K562 (cell line): ENCODE data around the gene FPGS. TPM values are rescaled to one million over a fixed set of nuclear protein-coding genes. Genes with fewer than 3 reads are reported as not detected.

Experiments used
- CBX5 ChIP-seq: IDR thresholded peaks from 2 replicates; pipeline ENCODE4 v1.6.1; 2014; ENCODE audit warnings: low read depth, borderline replicate concordance
- CHD4 ChIP-seq: fragments of 200-600 bp; sonication (generic); IDR thresholded peaks from 3 replicates; pipeline ENCODE4 v1.6.1; 2012; ENCODE audit warnings: low read depth, mild to moderate bottlenecking, mixed read lengths, low read length, inconsistent platforms; ENCODE audit not compliant: insufficient read depth, insufficient replicate concordance, poor library complexity, severe bottlenecking
- CTBP1 ChIP-seq: fragments of 450-650 bp; IDR thresholded peaks from 2 replicates; pipeline ENCODE4 v1.6.1; 2016; ENCODE audit warnings: borderline replicate concordance
- E2F3 ChIP-seq: fragments of 250-450 bp; sonication (Bioruptor Pico); IDR thresholded peaks from 2 replicates; pipeline ENCODE4 v1.4.0; 2020; ENCODE audit warnings: mild to moderate bottlenecking
- FOXK1 ChIP-seq: sonication (generic); formaldehyde crosslinking; IDR thresholded peaks from 2 replicates; pipeline ENCODE4 v1.8.0; 2022; ENCODE audit warnings: missing genetic modification reagents, mild to moderate bottlenecking, borderline replicate concordance
- GTF2E2 ChIP-seq: fragments of 200-800 bp; sonication (Bioruptor generic); IDR thresholded peaks from 2 replicates; pipeline ENCODE4 v1.6.1; 2016; ENCODE audit warnings: missing genetic modification characterization, missing compliant biosample characterization
- GTF2F1 ChIP-seq: IDR thresholded peaks from 2 replicates; pipeline ENCODE4 v1.6.1; 2011; ENCODE audit warnings: low read depth, low read length, improper control_type of control experiment
- HNRNPUL1 ChIP-seq: fragments of 200-400 bp; formaldehyde crosslinking; IDR thresholded peaks from 2 replicates; pipeline ENCODE4 v1.6.1; 2017; ENCODE audit warnings: low read length
- JUND ChIP-seq, 2 experiments: IDR thresholded peaks; 2 replicates in 1 of 2; 3 replicates in 1 of 2; pipeline ENCODE4 v1.6.1; 2011; ENCODE audit warnings: borderline replicate concordance in 2 of 2, low read depth in 2 of 2, low read length in 2 of 2, improper control_type of control experiment in 1 of 2, missing biosample characterization in 1 of 2, missing genetic modification characterization in 1 of 2, missing genetic modification reagents in 1 of 2
- MAFG ChIP-seq: fragments of 450-650 bp; conservative IDR thresholded peaks from 2 replicates; pipeline ENCODE4 v1.6.1; 2016; ENCODE audit warnings: missing genetic modification characterization, missing compliant biosample characterization
- MXI1 ChIP-seq: IDR thresholded peaks from 2 replicates; pipeline ENCODE4 v1.6.1; 2011; ENCODE audit warnings: low read depth, mild to moderate bottlenecking, improper control_type of control experiment, low read length
- RFX1 ChIP-seq: fragments of 450-650 bp; IDR thresholded peaks from 2 replicates; pipeline ENCODE4 v1.6.1; 2016; ENCODE audit warnings: mild to moderate bottlenecking, moderate library complexity
- SIN3A ChIP-seq, 2 experiments: fragments of 150-350 bp in 1 of 2; IDR thresholded peaks; 2 replicates each; pipeline ENCODE4 v1.6.1; 2011 to 2016; ENCODE audit warnings: borderline replicate concordance in 2 of 2, low read depth in 2 of 2, low read length in 2 of 2, mild to moderate bottlenecking in 2 of 2, moderate library complexity in 2 of 2; ENCODE audit not compliant: control insufficient read depth in 1 of 2
- SRSF9 ChIP-seq: fragments of 200-400 bp; formaldehyde crosslinking; IDR thresholded peaks from 2 replicates; pipeline ENCODE4 v1.6.1; 2017; ENCODE audit warnings: low read depth, low read length, borderline replicate concordance
- TRIM28 ChIP-seq: fragments of 450-650 bp; IDR thresholded peaks from 2 replicates; pipeline ENCODE4 v1.6.1; 2017
- WHSC1 ChIP-seq: IDR thresholded peaks from one replicate; pipeline ENCODE4 v1.6.1; 2012; ENCODE audit warnings: low read length, control low read depth, inconsistent platforms
- ZBTB17 ChIP-seq: fragments of 450-650 bp; formaldehyde crosslinking; IDR thresholded peaks from 2 replicates; pipeline ENCODE4 v1.4.0; 2020; ENCODE audit warnings: mild to moderate bottlenecking
- ZNF586 ChIP-seq: fragments of 450-650 bp; formaldehyde crosslinking; conservative IDR thresholded peaks from 2 replicates; pipeline ENCODE4 v1.4.0; 2020; ENCODE audit warnings: mild to moderate bottlenecking, moderate library complexity
- ZNF668 ChIP-seq: fragments of 250-450 bp; sonication (Bioruptor Pico); IDR thresholded peaks from 2 replicates; pipeline ENCODE4 v1.8.0; 2022; ENCODE audit warnings: mild to moderate bottlenecking, inconsistent platforms
- polyA plus RNA-seq, 8 experiments: library from polyadenylated mRNA; depleted of rRNA in 4 of 8; stranded (reverse) in 5 of 8; unstranded in 3 of 8; fragments of >200 nt; fragmentation: Nextera tagmentation in 2 of 8; fragmentation: Illumina TruSeq in 1 of 8; extraction: Ambion mirVana in 2 of 8; extraction: Trizol in 1 of 8; gene quantifications; 2 replicates each; pipeline versions ENCODE4 v1.2.1 to v1.2.3, GENCODE V29; 2011 to 2014; ENCODE audit warnings: inconsistent platforms in 1 of 8, missing spikeins in 1 of 8
- total RNA-seq, 7 experiments: library from RNA; depleted of rRNA in 6 of 7; stranded (reverse); fragments of >200 nt in 6 of 7; fragmentation: Illumina TruSeq in 2 of 7; extraction: Trizol in 2 of 7; gene quantifications; 2 replicates each; pipeline versions ENCODE4 v1.2.1 to v1.2.3, GENCODE V29; 2011 to 2021; ENCODE audit warnings: low replicate concordance in 1 of 7
- TF ChIP-seq, protein P1 (sequence below): sonication (generic); formaldehyde crosslinking; IDR thresholded peaks from 2 replicates; pipeline ENCODE4 v1.8.1; 2023; ENCODE audit warnings: mild to moderate bottlenecking, missing genetic modification reagents
- TF ChIP-seq, protein P2 (sequence below): fragments of 250-450 bp; sonication (Bioruptor Pico); IDR thresholded peaks from 2 replicates; pipeline ENCODE4 v1.9.0; 2021; ENCODE audit warnings: mild to moderate bottlenecking, inconsistent platforms
- TF ChIP-seq, protein P3 (sequence below): fragments of 450-650 bp; formaldehyde crosslinking; IDR thresholded peaks from 2 replicates; pipeline ENCODE4 v1.4.0; 2020; ENCODE audit warnings: mild to moderate bottlenecking, moderate library complexity

FPGS gene
- total and polyA plus RNA-seq, 9 of the 15 experiments (the other 6 are each of a cell fraction or from before 2014, with no cell fraction given) = 0.84 to 86.4 (median 59.2) TPM

DNA sequence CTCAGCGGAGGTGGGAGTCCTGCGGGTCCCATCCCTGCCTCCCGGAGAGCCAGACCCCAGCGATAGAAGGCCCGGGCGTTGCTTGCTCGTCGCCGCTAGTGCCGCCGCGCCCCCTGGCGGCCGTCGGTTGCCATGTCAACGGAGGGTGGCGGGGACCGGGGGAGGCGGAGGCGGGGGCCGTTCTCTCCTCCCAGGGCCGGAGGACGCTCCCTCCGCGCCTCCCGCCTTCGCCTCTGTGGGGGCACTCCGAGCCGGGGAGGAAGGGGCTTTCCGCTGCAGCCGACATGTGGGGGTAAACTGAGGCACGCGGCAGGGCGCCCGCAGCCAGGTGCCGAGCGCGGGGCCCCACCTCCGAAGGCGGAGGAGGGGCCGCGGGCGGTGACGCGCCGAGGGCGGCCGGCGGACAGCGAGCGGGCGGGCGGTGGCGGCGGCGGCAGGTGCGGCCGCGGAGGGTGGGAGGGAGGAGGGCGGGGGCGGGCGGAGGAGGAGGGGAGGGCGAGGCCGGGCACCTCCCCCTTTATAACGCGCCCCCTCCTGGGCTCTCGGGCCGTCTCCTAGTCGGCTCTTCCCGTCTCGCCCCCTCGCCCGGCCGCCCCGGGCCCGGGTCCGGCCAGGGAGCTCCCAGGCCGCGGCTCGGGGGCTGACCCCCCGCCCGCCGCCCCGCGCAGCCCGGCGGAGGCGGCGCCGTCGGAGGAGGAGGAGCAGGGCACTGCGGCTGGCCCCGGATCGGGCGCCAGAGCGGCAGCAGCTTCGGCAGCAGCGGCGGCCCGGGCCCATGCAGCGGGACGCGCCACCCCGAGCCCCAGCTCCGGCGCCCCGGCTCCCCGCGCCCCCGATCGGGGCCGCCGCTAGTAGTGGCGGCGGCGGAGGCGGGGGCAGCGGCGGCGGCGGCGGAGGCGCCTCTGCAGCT lies 17.4 kb upstream of the FPGS start (continued):
- TF ChIP-seq, protein P1, sequence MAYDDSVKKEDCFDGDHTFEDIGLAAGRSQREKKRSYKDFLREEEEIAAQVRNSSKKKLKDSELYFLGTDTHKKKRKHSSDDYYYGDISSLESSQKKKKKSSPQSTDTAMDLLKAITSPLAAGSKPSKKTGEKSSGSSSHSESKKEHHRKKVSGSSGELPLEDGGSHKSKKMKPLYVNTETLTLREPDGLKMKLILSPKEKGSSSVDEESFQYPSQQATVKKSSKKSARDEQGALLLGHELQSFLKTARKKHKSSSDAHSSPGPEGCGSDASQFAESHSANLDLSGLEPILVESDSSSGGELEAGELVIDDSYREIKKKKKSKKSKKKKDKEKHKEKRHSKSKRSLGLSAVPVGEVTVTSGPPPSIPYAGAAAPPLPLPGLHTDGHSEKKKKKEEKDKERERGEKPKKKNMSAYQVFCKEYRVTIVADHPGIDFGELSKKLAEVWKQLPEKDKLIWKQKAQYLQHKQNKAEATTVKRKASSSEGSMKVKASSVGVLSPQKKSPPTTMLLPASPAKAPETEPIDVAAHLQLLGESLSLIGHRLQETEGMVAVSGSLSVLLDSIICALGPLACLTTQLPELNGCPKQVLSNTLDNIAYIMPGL (CRISPR knock-in tag) = 0 out of 2 replicates have a peak, but pooled peaks have one; percentile 6
- TF ChIP-seq ZBTB17 (CRISPR knock-in tag) (no peak), ZNF586 (CRISPR knock-in tag) (no peak), TRIM28 (no peak), MAFG (tag) (no peak), FOXK1 (no peak), RFX1 (peak; percentile 89), GTF2F1 (no peak), MXI1 (0 out of 2 replicates have a peak, but pooled peaks have one; percentile 30), E2F3 (CRISPR knock-in tag) (0 out of 2 replicates have a peak, but pooled peaks have one; percentile 9), JUND (IDR thresholded peaks at IDR 0.05; ENCODE audit: borderline replicate concordance, low read depth, low read length) (peak; percentile 18; the same call in 1 of the 2 replicates), JUND (tag; IDR thresholded peaks at IDR 0.05; ENCODE audit: borderline replicate concordance, low read depth, low read length) (no peak; the same call in 2 of the 3 replicates), SRSF9 (no peak), CBX5 (no peak), ZNF668 (CRISPR knock-in tag) (no peak), SIN3A (IDR thresholded peaks at IDR 0.05; ENCODE audit: borderline replicate concordance in 2 of 2, control insufficient read depth in 1 of 2, low read depth in 2 of 2, low read length in 2 of 2) (peak in 1 of 2 experiments; percentile 41; a peak in 1 of 4 replicates), HNRNPUL1 (no peak), GTF2E2 (tag) (no peak), WHSC1 (no peak), CTBP1 (peak; percentile 58), CHD4 (peak; percentile 2)
- TF ChIP-seq, protein P2, sequence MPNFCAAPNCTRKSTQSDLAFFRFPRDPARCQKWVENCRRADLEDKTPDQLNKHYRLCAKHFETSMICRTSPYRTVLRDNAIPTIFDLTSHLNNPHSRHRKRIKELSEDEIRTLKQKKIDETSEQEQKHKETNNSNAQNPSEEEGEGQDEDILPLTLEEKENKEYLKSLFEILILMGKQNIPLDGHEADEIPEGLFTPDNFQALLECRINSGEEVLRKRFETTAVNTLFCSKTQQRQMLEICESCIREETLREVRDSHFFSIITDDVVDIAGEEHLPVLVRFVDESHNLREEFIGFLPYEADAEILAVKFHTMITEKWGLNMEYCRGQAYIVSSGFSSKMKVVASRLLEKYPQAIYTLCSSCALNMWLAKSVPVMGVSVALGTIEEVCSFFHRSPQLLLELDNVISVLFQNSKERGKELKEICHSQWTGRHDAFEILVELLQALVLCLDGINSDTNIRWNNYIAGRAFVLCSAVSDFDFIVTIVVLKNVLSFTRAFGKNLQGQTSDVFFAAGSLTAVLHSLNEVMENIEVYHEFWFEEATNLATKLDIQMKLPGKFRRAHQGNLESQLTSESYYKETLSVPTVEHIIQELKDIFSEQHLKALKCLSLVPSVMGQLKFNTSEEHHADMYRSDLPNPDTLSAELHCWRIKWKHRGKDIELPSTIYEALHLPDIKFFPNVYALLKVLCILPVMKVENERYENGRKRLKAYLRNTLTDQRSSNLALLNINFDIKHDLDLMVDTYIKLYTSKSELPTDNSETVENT (CRISPR knock-in tag) = 0 out of 2 replicates have a peak, but pooled peaks have one; percentile 15
- TF ChIP-seq, protein P3, sequence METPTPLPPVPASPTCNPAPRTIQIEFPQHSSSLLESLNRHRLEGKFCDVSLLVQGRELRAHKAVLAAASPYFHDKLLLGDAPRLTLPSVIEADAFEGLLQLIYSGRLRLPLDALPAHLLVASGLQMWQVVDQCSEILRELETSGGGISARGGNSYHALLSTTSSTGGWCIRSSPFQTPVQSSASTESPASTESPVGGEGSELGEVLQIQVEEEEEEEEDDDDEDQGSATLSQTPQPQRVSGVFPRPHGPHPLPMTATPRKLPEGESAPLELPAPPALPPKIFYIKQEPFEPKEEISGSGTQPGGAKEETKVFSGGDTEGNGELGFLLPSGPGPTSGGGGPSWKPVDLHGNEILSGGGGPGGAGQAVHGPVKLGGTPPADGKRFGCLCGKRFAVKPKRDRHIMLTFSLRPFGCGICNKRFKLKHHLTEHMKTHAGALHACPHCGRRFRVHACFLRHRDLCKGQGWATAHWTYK (CRISPR knock-in tag) = 0 out of 2 replicates have a peak, but pooled peaks have one; percentile 19
